Measurements from ENCODE around the gene CTSE.

Gene CTSE

DNA sequence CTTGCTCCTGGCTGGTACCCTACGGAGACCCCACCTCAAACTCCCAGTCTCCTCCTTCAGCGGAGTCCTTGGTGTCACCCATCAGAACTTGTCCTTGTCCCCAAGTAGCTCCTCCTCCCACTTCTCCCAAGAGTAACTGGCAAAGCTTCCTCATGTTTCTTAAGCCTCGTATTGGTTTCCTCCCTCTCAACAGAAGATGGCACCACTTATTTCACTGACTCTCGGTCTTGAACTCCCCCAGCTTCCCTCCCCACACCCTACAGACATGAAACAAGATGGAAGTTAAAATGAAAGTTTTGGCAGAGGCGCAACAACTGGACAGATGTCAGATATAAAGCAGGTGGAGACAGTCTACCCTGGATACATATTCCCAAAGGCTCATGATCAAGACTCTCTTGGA is 33.9 kb downstream of the CTSE start:
- no peak for DNase-seq

DNA sequence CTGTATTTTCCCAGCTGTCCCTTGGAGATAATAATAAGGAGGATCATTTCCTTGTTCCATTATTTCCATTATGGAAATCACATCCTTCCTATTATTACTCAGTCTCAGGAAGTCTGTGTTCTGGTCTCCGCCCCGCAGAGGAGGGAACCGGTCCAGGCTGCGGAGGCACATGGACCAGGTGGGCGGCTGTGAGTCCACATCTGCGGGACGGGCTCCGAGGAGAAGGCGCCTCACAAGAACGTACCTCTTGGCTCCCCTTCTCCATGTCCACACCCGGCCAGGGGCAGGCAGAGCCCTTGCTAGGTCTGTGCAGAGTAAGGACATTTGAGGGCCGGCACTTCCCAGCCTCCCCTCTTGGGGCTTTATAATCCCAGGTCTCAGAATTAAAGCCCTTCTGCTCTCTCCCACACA is 35.1 kb downstream of the CTSE start:
- DNase-seq = no peak

DNA sequence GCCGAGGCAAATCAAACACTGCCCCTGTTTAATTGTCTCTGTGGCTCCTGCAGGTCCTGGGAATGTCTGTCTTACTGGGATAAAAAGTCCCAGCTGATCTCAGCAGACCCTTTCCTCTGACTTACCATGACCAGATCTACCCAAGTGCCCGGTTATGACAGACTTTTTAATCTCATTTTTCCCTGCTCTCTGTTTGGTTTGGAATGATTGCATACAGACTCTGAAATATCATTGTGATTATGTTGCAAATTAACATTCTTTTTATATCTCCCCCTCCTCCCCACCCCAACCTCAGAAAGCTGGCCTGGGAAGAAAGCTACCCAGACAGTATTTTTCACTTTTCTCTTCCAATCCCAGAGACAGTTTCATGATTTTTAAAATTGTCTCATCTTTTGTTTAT is 36.8 kb downstream of the CTSE start:
- DNase-seq = no peak

GRCh38 chr1:205986292-205986691 is 37.4 kb downstream of the CTSE start:
- DNase-seq = no peak

DNA sequence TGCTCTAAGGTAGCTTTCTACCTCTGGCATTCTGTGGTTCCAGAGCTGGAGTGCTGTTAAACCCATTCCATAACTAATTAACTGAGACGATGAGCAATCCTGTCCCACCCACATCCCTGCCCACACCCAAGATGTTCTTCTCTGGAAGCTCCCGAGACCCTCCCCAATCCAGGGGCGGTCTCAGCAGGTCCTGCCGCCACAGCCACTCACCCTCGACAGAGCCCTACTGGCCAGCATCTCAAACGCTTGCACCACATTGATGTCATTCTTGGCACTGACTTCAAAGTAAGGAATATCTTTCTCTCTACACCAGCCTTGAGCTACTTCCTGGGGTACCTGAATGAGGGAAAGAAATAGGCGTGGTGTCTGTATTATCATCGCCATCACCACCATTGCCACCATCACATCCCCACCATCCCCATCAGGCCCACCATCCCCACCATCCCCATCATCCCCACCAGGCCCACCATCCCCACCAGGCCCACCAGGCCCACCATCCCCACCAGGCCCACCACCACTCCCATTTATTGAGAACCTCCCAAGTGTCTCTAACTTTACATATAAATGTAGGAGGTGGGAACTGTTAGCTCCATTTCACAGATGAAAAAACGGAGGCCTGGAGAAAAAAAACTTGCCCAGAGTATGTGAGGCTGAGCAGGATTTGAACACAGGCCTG is 38.2 kb downstream of the CTSE start:
- DNase-seq = no peak

DNA sequence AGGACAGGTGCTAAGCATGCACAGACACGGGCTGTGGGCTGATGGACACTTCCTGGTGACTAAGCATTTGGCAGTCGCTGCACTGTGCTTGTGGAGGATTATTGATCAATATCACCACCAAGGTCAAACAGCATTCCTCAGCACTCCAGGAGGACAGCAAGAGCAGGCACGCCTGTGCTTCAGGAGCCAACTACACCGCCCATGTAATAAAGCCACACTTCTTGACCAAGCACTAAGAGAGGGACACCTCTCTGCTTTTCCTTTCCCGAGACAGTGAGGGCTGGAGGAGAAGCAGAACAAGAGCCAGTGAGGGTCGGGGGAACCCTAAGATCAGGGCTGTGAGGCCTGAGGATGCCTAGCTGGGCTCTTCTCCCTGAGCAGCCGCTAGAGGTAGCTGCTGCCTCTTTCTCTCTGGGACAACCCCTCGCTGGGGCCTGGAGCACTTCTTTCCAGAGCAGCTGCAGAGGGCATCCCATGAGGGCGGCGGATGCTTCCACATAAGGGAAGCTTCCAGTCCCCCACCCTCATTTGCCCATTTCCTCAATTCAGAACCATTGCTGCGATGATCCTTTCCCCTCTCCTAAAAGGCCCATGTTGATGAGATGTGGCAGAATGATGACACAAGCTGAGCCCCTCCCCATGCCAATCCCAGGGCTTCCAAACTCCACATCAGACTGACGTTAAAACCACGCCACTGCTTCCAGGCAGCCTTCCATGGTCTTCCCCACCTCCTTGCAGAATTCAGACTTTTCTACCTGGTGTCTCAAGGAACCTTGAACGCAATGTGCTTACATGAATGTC is 39.6 kb downstream of the CTSE start:
- peak; percentile 12 for DNase-seq

DNA sequence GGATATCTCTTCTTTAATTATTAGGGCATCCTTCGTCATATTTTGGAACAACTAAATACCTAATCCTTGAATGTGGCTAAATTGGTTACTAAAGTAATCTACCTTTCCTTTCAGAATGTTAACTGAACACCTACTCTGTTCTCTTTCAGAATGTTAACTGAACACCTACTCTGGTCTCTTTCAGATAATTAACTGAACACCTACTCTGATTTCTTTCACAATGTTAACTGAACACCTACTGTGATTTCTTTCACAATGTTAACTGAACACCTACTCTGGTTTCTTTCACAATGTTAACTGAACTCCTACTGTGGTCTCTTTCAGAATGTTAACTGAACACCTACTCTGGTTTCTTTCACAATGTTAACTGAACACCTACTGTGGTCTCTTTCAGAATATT is 42.4 kb downstream of the CTSE start:
- DNase-seq = no peak

DNA sequence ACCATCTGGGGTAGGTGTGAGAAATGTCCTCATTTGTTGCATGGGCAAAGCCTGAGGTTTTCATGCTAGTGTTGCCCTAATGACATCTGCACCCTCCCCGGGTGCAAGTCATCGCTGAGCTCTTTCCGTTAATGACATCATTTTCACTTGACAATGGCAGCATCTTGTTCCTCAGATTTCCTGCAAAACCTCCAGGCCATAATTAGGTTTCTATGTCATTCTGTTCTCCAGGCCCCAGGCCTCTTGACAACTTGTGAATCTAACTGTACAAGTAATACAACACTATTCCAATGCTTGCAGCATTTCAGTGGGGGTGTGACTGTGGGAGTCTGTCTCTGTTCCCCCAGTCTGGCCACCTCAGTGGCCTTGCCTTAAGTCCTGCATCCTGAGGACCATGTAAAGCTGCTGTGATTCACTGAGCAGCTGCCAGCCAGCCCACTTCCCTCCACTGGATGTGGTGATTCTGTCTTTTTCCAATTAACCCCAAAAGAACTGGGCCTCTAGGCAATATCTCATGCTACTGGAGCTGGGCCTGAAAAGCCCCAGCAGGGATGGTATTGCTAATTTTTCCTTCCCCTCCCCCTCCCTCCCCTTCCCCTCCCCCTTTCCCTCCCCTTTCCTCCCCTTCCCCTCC is 43.3 kb downstream of the CTSE start:
- no peak for DNase-seq

- no peak for DNase-seq
Observed at GRCh38 chr1:205979301-205979700, 44.4 kb downstream of the CTSE start.

DNA sequence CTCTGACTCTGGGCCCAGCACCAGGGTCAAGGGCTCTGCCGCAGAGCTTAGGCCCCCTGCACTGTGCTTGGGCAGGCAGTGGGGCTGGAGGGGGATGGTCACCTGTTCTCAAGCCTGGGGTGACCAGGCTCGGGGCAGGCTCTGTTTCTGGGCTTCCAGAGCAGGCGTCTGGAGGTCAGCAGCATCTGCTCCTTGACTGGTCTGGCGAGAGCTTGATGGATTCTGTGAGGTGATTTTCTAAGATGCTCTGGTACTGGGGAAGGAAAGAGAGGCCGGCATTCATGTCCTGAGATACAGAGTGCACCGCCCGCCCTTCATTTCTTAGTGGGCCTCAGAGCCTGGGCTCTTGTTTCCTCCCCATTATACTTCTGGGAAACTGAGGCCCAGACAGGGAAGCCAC is 45.0 kb downstream of the CTSE start:
- no peak for DNase-seq

- peak; percentile 32 for DNase-seq
Observed at GRCh38 chr1:205977402-205978014, 46.2 kb downstream of the CTSE start.

DNA sequence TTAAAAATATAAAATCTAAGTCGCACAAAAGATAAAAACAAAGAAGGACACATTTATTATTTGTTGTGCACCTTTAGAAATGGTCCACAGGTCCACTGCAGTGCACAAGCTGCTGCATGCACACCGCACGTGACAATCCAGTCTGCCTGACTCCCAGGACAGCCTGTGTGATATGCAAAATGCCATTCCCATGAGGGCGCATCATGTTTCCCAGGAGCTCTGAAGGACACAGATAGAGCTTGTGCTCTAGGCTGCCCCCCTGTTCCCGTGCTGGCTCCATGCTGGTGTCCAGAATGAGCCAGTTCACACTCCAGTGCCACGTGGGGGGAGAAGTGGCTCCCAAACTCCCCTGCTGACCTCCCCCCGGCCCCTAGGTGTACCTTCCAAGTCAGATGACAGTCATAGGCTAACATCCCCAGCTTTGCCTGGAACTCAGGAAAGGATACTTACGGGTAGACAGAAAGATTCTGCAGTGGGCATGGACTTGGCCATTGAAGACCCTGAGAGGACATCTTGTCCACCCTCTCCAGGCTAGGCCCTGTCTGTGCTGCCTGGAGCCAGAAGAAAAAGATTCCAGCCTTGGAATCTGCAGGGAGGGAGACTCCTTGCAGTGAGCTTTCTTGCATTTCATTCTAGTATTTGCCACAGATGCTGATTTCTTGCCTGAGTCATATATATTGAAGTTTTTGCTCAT is 46.8 kb downstream of the CTSE start:
- DNase-seq = no peak

DNA sequence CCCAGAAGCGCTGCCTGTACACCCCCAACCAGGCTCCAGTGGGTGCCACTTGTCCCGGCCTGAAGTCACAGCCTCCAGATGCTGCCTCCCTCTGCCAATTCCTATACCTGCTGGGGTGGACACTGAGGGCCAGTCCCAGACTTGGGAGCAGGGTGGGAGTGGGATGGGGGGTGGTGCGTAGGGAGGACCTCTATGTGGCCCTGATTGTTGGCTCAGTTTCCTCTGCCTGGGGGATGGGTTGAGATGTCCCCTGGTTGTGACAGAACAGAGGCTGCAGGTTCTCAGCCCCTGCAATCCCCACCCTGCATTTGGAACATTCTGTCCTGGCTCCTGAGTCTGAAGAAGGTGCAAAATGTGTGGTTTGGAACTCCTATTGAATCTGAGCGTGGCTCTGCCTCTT is 47.7 kb downstream of the CTSE start:
- DNase-seq = no peak

DNA sequence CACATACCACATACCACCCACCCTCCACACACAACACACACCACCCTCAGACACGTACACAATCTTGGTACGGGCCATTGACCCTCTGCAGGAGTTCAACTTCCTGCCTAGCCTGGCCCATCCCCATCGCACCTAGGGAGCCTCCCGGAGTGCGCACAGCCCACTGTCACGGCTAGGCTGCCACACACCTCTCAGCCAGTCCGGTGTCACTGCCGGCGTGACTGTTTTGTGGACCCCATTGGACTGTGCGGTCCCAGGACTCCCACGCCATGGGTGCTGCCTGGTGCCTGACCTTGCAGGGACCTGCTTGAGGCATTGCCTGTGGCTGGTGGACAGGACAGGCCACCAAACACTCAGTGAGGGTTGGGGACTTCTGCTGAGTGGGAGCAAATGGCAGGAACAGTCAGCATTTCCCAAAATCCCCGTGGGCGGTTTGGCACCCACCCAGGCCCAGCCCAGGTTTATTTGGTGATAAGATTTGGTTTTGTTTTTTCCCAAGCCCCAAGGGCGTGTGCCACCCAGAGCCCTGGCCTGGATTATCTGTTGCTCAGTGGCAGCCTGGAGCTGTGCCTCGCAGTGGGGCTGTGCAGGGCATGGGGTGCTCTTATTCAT is 48.2 kb downstream of the CTSE start:
- DNase-seq = no peak

GRCh38 chr1:205974712-205975111 is 49.0 kb downstream of the CTSE start:
- no peak for DNase-seq

DNA sequence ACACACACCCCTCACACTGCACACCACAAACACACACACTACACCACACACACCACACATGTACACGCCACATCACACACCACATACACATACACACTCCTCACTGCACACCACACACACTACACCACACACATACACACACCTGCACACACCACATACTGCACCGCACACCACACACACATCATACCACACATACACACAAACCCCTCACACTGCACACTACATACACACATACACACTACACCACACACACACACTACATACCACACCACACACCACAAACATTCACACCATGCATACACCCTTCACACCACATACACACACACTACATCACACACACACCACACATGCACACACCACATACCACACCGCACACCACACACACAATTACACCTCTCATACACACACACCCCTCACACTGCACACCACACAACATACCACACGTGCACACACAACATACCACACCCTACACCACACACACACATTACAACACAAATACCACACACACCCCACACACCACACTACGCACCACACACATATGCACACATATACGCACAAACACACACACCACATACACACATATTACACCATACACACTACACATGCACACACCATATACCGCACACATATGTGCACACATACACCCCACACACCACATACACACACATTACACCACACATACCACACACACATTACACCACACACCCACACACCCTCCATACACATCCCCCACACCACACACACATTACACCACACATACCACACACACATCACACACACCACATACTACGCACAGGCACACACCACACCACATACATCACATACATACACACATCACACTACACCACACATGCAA is 50.1 kb downstream of the CTSE start:
- DNase-seq = no peak

- no peak for DNase-seq
Observed at GRCh38 chr1:205972491-205973168, 51.1 kb downstream of the CTSE start.

DNA sequence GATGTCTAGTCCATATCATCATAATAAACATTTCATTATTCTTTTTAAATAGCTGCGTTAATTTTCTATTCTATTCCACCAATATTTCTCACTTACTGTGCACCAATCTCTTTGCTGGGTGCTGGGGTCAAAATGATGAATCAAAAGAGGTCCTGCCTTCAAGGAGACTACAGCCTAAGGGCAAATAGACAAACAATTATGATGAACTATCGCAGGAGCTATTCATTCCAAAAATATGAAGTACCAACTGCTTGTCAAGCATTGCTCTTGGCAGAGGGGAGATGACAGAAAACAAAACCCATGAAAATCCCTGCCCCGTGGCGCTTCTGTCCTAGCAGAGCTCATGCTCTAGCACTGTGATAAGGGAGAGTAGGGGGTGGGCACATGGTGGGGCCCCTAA is 51.6 kb downstream of the CTSE start:
- no peak for DNase-seq

DNA sequence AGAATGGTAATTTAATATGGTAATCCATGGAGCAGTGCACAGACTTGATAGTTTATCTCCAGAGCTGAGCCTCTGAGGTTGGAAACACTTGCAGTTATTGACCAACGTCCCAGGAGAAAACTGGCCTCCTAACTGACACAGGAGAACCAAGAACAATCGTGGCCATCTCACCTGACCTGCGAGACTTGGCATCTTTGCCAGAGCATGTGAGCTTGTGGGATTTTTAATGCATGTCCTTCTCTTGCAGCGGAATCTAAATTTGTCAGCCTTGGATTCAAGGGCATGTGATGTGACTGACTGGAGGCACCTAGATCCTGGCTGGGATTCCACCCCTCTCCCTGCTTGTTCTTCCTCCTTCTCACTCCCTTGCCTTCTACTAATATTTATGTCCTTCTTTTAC is 52.6 kb downstream of the CTSE start:
- DNase-seq = no peak

- DNase-seq = no peak
Observed at GRCh38 chr1:205970486-205970885, 53.2 kb downstream of the CTSE start.

DNA sequence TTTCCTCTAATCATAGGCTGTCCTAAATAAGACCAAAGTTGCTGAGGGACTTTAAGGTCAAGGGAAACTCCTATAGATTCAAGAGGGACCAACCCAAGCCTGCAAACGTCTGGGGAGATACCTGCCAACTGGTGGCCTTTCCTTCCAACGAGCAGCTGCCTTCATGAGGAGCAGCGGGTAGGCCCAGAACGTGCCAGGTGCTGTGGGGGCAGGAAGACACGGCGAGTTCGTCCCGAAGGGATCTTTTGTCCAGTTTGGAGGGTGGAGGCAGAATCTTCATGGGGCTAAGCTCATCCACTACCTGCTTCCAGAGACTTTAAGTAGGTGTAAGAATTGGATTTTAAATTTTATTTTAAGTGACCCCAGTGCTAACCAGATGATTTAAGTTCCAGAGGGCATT is 54.5 kb downstream of the CTSE start:
- DNase-seq = no peak

Data from NCI-H446 treated with DMSO at 0.1 percent for 48 hours (cell line).